Nephron (organoid): ENCODE data around the gene RRP9.
"Not testable (repeated sequence)": the region's sequence is repeated elsewhere in the genome, so short reads cannot be mapped to it uniquely, and the experiment has no call there.

ENCODE experiments used
- H3K27ac Mint-ChIP-seq, 3 experiments: 2 replicates each; pipeline ENCODE4 v1.8.0; 2020; ENCODE audit warnings: mixed read lengths in 3 of 3, mild to moderate bottlenecking in 2 of 3, moderate library complexity in 1 of 3
- H3K27me3 Mint-ChIP-seq: 2 replicates; pipeline ENCODE4 v1.8.0; 2021; ENCODE audit warnings: low read depth, mild to moderate bottlenecking, moderate library complexity, mixed read lengths
- H3K36me3 Mint-ChIP-seq: 2 replicates; pipeline ENCODE4 v1.8.0; 2020; ENCODE audit warnings: low read depth, mixed read lengths
- H3K4me1 Mint-ChIP-seq: 2 replicates; pipeline ENCODE4 v1.8.0; 2020; ENCODE audit warnings: mixed read lengths
- H3K4me3 Mint-ChIP-seq, 3 experiments: 2 replicates each; pipeline ENCODE4 v1.8.0; 2020; ENCODE audit warnings: mild to moderate bottlenecking in 3 of 3, mixed read lengths in 3 of 3, moderate library complexity in 2 of 3
- H3K9me3 Mint-ChIP-seq: 2 replicates; pipeline ENCODE4 v1.8.0; 2020; ENCODE audit warnings: mixed read lengths
- TF ChIP-seq, protein P1 (sequence below), 3 experiments: fragments of 200-600 bp; sonication (generic); IDR thresholded peaks; one replicate each; pipeline ENCODE4 v1.5.0; 2021; ENCODE audit warnings: antibody characterized with exemption in 3 of 3; ENCODE audit not compliant: unreplicated experiment in 3 of 3

The RRP9 gene

GRCh38 chr3:51929420-51930003 is 12.2 kb downstream of the RRP9 start:
- no peak overlapping the region for H3K4me3 Mint-ChIP-seq
- no peaks in the 10 kb centered on the region for H3K9me3 Mint-ChIP-seq
- peaks cover 19% of the 10 kb centered on the region for H3K36me3 Mint-ChIP-seq
- no peaks in the 10 kb centered on the region for H3K27me3 Mint-ChIP-seq
- H3K27ac Mint-ChIP-seq: no peak overlapping the region
- no peaks in the 10 kb centered on the region for H3K4me1 Mint-ChIP-seq
- TF ChIP-seq, protein P1, sequence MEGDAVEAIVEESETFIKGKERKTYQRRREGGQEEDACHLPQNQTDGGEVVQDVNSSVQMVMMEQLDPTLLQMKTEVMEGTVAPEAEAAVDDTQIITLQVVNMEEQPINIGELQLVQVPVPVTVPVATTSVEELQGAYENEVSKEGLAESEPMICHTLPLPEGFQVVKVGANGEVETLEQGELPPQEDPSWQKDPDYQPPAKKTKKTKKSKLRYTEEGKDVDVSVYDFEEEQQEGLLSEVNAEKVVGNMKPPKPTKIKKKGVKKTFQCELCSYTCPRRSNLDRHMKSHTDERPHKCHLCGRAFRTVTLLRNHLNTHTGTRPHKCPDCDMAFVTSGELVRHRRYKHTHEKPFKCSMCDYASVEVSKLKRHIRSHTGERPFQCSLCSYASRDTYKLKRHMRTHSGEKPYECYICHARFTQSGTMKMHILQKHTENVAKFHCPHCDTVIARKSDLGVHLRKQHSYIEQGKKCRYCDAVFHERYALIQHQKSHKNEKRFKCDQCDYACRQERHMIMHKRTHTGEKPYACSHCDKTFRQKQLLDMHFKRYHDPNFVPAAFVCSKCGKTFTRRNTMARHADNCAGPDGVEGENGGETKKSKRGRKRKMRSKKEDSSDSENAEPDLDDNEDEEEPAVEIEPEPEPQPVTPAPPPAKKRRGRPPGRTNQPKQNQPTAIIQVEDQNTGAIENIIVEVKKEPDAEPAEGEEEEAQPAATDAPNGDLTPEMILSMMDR (IDR thresholded peaks at IDR 0.05; ENCODE audit: unreplicated experiment in 3 of 3): no peak

DNA sequence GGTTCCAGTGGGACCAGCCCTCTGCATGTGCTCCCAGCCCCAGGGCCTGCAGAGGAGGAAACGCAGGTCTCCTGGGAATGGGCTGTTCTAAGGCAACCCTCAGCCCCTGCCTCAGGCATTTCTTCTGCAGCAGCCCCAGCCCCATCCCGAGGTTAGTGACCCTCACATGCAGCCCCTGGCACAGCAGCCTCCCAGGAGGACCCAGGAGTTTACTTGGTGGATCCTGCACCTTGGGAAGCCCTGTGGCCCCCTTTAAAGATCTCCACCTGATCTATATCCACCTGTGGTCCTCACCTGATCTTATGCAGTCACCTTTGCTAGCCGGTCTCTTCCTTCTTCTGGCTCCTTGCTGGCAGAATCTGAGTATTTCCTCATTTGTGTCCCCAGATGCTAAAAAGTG is 12.7 kb downstream of the RRP9 start:
- H3K27ac Mint-ChIP-seq, H3K9me3 Mint-ChIP-seq, H3K4me1 Mint-ChIP-seq, H3K4me3 Mint-ChIP-seq, H3K27me3 Mint-ChIP-seq: not testable (repeated sequence)
- peaks cover 14% of the 10 kb centered on the region for H3K36me3 Mint-ChIP-seq

GRCh38 chr3:51928438-51928837 is 13.3 kb downstream of the RRP9 start:
- no peak overlapping the region for H3K27ac Mint-ChIP-seq
- TF ChIP-seq, protein P1 (IDR thresholded peaks at IDR 0.05; ENCODE audit: unreplicated experiment in 3 of 3): no peak
- no peak overlapping the region for H3K4me3 Mint-ChIP-seq
- no peaks in the 10 kb centered on the region for H3K9me3 Mint-ChIP-seq
- no peaks in the 10 kb centered on the region for H3K4me1 Mint-ChIP-seq
- H3K36me3 Mint-ChIP-seq: peaks cover 10% of the 10 kb centered on the region
- H3K27me3 Mint-ChIP-seq: no peaks in the 10 kb centered on the region

DNA sequence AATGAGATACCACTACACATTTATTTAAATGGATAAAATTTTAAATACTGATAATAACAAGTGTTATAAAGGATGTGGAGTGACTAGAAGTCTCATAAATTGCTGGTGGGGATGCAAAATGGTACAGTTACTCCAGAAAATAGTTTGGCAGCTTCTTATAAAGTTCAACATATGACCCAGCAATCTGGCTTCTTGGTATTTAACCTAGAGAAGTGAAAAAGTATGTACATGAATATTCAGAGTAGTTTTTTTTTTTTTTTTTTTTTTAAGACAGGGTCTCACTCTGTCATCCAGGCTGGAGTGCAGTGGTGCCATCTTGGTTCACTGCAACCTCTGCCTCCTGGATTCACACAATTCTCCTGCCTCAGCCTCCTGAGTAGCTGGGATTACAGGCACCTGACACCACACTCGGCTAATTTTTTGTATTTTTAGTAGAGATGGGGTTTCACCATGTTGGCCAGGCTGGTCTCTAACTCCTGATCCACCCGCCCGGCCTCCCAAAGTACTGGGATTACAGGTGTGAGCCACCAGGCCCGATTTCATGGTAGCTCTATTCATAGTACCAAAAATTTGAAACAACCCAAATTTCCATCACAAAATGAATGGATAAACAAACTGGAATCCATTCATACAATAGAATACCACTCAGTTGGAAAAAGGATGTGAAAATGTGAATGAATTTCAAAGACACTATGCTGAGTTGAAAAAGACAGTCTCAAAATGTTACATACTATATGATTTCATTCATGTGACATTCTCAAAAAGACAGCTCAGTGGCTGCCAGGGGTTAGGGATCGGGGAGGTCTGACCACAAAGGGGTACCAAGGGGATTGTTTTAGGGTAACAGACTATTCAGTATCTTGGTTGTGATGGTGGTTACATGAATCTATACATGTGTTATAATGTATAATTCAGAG is 14.4 kb downstream of the RRP9 start:
- no peaks in the 10 kb centered on the region for H3K9me3 Mint-ChIP-seq
- H3K4me1 Mint-ChIP-seq: no peaks in the 10 kb centered on the region
- H3K36me3 Mint-ChIP-seq: peaks cover 9% of the 10 kb centered on the region
- TF ChIP-seq, protein P1 (IDR thresholded peaks at IDR 0.05; ENCODE audit: unreplicated experiment in 3 of 3): no peak
- no peaks in the 10 kb centered on the region for H3K27me3 Mint-ChIP-seq
- H3K4me3 Mint-ChIP-seq: no peak overlapping the region
- H3K27ac Mint-ChIP-seq: no peak overlapping the region

DNA sequence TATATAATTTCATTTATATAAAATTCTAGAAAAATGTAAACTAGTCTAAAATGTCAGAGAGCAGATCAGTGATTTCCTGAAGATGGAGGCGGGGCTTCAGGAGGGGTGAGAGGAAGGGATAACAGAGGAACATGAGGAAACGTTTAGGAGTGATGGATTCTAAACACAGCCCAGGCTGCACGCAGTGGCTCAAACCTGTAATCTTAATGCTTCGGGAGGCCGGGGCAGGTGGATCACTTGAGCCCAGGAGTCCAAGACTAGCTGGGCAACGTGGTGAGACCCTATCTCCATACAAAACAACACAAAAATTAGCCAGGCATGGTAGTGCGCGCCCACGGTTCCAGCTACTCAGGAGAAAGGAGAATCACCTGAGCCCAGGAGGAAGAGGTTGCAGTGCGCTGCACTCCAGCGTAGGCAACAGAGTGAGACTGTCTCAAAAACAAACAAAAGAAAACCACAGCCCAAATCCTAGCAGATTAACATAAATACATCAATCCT is 20.6 kb downstream of the RRP9 start:
- Mint-ChIP-seq H3K36me3 (no peaks in the 10 kb centered on the region), H3K4me3 (no peak overlapping the region), H3K27ac (no peak overlapping the region), H3K27me3 (no peaks in the 10 kb centered on the region), H3K4me1 (no peaks in the 10 kb centered on the region), H3K9me3 (no peaks in the 10 kb centered on the region)
- TF ChIP-seq, protein P1 (IDR thresholded peaks at IDR 0.05; ENCODE audit: unreplicated experiment in 3 of 3): no peak

DNA sequence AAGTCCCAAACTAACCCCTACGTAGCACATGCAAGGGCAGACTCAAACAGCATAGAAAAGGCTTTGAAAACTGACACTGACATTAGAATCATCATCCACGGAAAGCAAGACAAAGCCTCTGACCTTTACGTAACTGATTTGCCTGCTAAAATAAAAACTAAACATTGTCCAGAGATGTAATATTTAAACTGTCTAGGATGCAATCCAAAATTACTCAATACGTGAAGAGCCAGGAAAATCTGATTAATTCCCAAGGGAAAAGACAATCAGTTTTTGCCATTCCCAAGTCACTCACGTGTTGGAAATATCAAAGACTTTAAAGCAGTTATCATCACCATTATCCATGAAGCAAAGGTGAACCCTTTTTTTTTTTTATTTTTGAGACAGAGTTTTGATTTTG is 25.3 kb downstream of the RRP9 start:
- Mint-ChIP-seq H3K36me3 (no peaks in the 10 kb centered on the region), H3K27ac (no peak overlapping the region), H3K4me3 (no peak overlapping the region), H3K9me3 (no peaks in the 10 kb centered on the region), H3K27me3 (peaks cover 7% of the 10 kb centered on the region), H3K4me1 (no peaks in the 10 kb centered on the region)
- TF ChIP-seq, protein P1 (IDR thresholded peaks at IDR 0.05; ENCODE audit: unreplicated experiment in 3 of 3): no peak
